T follicular helper cell (primary cell): ENCODE data around the gene TCF4.

ENCODE experiments used
- DNase-seq: peaks from one replicate; pipeline ENCODE4 v3.0.0-alpha.2; 2020; ENCODE audit warnings: low read depth

TCF4 gene

DNA sequence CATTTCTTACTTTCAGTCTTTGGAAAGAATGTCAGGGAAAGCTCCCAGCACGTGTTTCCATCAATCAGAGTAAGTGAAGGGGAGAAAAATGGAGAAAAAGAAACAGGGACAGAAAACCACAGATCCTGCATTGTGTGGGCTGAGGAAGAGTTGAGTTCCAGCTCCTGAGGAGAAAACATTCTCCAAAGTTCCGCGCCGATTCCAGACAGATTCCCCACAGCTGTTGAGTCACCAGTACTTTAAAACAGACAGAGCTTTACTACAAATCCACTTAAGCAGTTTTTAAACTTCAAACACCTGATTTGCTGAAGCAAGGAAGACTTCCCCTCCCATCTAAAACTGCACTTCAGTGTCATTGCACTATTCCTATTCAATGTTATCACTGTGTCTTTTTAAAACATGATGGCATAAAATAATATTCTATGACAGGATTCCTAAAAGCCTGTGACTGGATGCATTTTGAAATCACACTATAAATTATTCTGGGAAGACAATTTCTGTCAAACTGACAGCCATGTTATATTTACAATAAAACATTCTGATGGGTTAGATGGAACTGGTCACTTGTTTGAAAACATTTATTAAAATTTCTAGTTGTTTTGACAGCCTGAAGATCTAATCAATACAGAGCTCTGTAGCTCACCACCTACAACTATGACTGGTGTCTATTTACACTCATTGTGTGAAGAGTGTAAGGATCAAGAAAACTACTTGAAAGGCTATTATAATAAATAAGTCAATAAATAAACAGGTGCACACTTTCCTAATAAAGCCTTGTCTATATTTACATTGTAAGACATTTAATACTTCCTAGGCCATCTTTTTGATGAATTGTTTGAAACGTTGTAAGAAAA lies 40.9 kb downstream of the TCF4 start:
- DNase-seq: no peak

DNA sequence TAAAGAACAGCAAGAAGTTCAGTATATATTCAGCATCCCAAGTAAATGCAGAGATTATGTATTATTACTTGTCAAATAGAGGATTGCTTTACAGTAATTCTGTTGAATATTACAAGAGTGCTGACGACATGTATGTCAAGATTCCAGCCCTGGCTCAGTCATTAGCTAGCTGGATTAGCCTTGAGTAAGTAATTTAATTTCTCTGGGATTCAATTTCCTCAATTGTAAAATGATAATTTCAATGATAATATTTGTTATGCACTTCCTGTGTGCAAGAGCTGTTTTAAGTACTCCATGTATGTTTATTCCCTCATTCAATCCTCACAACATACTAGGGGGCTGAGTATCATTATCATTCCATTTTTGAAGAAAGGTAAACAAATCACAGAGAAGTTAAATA lies 44.0 kb downstream of the TCF4 start:
- no peak for DNase-seq

DNA sequence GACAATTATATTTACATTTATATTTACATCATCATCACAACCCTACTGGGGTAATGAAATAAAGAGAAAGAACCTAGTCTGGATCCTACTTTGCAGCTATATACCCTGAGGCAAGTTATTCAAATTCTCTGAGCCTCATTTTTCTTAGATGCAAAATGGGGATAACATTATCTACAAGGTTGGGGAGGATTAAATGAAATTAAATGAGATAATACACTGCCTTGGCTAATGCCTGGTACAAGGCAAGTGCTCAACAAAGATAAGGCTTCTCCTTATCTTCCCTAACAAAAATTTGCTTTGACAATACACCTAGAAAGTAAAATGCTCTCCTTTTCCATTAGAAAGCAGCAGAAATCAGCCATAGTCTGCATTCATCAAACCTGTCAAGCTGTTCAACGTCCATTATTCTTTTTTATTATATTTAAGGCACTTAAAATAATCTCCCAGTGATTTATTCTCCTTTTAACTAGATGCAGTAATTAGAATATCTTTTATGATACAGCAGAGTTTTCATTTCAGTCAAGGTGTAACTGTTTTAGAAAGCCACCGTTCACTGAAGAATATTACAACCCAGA lies 44.8 kb downstream of the TCF4 start:
- no peak for DNase-seq

DNA sequence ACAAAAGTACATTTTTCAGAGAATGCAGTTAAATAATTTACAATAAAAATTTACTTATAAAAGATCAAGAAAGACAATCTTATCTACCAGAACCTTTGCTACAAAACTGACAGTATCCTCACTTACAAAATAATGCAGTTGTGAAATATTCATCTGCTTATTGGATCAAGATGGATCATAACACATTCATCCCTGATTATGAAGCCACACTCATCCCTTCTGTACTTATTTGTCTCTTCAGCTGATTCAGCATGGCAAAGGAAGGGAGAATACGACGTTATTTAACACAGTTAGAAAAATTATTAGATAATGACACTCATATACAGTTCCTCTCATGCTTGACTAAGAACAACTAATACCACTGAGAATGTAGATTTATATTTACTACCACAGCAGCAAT lies 46.4 kb downstream of the TCF4 start:
- DNase-seq: no peak

DNA sequence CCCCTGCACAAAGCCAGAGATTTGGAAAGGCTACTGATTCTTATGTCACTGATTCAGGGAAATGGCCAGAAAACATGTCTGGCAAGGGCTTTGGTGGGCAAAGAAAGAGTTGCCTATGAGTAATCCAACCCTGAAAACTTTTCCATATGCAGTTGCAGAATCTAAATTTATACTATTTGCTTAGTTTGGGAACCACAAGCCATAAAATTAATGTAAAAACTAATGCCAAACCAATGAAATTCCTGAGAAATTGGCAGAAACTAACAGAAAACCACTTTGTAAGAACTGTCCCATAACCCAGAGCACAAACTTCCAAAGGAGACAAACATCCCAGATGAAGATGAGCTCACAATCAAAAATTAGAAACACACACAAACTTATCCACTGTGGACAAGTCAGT lies 48.8 kb downstream of the TCF4 start:
- DNase-seq: no peak

DNA sequence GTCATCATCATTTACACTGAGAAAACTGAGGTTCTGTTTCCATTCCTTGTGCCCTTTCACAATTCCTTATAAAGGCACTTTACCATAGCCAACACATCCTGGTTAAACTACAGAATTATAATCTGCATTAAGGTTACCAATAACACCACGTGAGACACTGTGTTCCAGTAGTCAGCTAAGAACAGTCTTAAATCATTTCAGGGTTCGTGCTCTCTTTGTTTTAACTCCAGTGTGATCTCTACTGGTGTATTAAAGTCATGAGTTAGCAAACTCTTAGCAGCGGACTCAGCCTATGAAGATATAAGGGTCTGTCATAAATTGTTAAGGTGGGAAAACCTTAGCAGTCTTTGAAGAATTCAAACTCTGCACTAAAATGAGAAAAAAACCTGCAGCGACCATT lies 53.0 kb downstream of the TCF4 start:
- no peak for DNase-seq

DNA sequence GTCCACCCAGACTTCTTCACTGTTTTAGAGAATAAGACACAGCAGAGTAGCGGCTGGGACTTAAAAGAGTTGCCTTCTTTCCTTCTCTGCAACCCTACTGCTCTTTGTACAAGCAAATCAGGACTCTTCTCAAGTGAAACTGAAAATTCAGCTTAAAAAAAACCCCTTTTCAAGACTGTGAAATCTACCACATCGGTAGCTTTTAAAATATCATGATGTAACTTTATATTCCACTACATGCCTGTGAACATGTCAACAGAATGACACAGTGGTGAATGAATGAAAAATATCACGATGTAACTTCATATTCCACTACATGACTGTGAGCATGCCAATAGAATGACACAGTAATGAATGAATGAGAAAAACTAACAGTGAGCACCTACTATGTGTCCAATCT lies 53.4 kb downstream of the TCF4 start:
- DNase-seq: no peak

DNA sequence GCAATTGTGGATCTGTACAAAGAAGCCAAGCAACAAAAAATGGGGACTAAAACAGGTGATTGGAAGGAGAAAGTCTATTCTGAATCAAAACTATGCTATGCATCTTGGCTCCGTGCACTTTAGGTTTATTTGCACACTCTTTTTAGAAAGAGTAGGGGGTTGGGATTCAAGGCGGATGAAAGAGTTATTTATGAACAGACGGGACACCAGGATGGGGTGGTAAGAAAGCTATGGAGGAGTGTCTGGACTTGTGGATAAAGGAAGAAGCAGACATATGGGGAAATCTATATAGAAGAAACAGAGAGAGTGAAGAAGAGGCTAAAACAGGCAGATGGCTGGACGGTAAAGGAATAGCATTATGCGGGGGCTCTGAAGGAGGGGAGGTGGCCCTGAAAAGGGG lies 57.8 kb downstream of the TCF4 start:
- DNase-seq: no peak

DNA sequence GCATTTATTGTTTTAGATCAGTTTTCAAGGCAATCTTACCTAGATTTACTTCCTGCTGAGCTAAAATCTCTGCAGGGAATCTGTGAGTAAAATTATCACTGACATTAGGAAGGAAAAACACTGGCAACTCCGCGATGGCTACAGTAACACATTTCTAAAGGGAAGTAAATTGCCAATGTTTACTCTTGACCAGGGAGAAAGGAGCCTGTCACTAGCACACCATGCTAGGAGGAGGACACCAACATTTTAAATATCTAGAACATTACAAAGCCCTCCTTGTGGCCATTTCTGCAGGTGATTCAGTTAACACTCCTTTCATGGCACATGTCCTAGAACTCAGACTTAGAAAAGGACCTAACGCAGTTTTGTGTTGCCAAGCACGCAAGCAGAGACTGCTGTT lies 58.4 kb downstream of the TCF4 start:
- no peak for DNase-seq

DNA sequence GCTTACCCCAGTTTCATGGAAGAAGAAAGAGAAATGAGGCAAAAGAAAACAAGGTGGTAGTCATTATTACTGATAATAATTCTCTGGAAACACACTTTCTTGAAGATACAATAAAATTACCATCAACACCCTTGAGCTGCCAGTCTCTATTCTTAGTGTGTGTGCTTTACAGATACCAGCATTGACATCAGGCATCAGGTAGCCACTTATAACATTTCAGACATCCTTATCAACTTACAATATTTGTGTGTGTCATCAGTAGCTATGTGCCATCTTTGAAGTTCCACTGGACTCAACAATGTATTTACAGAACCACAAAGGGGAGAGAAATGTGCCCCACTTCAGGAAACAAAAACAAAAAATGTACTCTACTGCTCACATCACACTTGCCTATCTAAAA lies 62.1 kb downstream of the TCF4 start:
- DNase-seq: no peak

DNA sequence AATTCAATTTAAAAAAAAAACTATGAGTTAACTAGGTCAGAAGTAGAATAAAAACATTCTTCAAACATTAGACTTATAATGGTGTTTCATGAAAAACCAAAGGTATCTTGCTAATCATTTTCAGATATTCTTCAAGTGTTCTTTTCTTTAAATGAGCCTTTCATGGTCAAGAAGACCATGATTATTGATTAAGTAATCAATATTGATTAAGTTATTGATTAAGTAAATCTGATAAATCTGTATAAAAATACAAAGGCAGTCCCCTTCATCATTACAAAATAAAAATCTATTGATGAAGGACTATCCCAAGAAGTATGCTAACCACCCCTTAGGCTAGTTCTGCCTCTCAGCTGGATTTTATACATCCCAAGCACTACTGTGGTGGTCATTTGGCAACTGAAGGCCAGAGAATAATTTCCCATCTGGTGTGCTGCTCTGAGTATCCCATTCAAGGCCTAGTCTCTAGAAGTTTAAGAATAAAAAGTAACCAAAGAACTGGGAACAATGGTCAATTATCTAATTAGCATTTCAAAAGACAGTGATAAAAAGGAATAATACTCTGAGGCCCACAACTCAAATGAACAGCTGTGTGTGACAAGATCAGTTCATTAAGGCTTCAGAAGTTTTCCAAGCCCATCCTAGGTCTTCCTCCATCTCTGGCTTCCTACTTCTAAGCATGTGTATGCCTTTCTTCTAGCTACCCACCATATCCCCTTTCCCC lies 63.5 kb downstream of the TCF4 start:
- no peak for DNase-seq

DNA sequence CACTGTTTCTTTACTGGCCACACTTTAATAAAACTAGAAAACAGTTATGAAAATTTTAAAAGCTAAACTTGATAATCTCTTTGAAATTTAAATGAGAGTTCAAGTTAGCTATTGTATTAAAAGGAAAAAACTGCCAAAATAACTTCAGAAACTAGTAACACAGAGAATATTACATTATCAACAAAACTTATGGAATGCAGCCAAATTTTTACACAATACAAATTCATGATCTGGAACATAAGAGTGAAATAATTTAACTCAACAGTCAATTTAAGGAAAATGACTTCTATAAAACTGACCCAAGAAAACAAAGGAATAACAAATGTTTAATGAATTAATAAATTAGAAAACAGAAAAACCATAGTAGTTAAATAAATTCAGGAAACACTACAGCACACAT lies 65.0 kb downstream of the TCF4 start:
- no peak for DNase-seq

DNA sequence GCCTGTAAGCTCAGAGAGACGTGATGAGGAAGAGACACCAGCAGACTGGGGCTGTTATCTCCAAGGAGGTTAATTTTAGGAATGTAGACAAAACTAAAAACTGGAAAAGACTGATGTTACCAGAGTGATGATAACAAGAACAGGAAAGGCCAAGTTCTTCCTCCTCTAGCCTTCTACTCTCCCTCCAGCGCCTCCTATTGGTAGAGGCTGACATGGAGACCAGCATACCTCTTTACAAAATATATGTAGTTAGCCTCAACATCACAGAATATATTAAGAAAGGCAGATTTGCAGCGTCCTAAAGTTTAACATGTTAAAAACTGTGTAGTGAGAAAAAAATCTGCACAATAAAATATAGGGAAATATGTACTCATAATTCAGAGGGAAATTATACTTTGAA lies 66.0 kb downstream of the TCF4 start:
- DNase-seq: no peak

DNA sequence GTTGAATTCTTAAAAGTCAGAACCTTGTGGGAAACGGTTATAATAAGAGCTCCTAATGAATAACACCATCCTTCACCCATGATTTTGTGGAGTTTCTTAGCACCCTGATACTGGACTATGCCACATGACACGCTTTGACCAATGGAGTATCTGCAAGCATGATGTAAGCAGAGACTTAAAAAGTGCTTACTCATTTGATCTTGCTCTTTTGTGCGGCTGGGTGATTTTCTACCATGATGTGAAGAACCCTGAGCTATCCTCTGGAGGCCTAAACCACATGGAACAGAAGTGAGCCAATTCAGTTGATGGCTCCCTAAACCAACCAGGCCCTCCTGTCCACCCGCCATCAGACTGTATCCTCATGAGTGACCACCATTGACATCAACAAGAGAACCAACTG lies 70.9 kb downstream of the TCF4 start:
- DNase-seq: no peak

DNA sequence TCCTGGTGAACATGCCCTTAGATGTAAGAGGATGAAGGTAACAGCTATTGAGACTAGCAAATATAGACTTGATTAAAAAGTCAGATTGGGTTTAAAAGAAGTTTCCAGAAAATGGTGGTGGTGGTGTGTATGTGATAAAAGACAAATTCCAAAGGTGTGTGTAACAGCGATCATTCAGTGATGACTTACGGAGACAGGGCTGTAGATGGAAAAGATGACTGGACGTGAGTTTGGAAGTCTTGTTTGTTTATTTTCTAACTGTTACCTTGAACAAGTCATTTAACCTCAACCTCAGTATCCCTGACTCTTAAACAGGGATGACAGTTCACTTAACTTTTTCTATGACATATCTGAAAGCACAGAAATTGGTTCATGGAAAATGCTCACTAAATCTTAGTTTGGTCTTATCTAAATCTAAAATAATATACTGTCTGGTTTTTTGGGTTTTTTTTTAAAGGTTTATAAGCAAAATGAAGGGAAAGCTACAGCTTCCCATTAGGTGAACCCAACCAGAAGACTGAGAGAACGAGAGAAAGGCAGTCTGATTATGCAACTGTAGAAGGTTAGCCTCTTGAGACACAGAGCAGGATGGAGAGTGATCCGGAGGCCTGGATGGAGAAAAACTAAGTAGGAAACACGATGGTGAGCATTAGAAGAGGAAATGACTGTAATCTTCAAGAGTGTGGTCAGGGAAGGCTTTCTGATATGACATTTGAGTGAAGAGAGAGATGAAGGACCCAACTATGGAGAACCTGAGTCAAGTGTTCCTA lies 71.9 kb downstream of the TCF4 start:
- DNase-seq: no peak

DNA sequence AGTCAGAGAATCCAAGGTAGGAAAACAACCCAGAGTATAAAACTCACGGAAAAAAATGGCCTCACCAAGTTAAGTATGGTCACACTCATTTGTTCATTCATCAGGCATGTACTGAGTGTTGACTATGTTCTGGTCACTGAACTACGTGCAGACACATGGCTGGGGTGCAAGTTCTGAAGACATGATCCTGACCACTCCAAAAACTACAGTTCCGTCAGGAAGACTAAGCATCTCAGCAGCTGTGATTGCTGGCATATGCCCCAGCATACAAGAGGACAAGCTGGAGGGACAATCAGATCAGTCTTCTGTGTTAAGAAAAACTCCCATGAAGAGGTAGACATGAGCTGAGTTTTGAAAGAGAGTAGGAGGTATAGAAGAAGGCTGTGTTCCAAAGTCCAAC lies 72.8 kb downstream of the TCF4 start:
- no peak for DNase-seq

DNA sequence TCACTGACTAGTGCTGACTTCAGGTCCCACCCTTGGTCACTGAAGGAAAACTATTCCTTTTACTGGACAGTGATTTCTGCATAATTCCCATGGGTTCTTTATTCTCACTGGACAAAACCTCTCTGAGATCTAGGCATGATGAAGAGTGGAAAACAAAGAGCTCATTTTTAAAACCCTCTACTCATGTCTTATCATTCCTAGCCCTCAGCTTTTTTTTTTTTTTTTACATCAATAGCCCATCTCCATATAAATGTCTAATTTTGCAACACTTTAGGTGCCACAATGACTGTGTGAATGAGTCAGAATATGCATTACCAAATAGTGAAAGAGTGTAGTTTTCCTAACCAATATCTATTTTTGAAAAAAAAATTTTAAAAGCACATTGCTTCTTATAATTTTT lies 74.8 kb downstream of the TCF4 start:
- no peak for DNase-seq

DNA sequence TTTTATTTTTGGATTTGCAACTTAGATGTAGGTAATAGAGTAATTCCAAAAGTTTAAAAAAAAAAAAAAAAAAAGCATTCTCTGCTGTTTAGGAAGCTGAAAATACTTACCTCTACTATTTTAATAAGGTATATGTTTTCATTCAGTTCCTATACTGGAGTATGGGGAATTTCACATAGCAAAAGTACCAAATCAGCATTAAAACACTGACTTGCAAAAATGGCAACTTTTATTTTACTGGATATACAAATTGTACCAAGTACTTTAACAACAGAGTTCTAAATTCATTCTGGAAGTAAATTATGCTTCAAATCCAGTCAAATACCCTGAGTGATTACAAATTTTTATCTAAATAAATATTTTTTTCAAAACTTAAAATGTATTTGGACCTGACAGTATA lies 76.7 kb downstream of the TCF4 start:
- no peak for DNase-seq

DNA sequence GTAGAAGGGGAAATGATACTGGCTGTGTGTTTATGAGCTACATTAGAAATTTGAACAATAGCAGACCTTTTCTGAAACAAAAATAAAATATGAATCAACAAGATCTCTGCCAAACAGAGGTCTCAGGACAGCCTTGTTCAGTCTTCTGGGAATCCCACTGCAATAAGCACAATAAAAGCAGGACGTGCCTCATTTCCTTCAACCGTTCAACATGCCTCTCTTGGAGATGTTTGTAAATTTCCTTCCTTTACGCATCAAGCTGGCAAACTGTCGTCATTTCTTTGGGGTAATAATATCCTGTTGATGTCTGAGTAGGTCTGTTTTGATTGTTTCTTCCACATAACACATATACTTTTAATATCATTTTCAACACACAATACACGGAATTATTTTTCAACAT lies 77.2 kb downstream of the TCF4 start:
- DNase-seq: no peak

DNA sequence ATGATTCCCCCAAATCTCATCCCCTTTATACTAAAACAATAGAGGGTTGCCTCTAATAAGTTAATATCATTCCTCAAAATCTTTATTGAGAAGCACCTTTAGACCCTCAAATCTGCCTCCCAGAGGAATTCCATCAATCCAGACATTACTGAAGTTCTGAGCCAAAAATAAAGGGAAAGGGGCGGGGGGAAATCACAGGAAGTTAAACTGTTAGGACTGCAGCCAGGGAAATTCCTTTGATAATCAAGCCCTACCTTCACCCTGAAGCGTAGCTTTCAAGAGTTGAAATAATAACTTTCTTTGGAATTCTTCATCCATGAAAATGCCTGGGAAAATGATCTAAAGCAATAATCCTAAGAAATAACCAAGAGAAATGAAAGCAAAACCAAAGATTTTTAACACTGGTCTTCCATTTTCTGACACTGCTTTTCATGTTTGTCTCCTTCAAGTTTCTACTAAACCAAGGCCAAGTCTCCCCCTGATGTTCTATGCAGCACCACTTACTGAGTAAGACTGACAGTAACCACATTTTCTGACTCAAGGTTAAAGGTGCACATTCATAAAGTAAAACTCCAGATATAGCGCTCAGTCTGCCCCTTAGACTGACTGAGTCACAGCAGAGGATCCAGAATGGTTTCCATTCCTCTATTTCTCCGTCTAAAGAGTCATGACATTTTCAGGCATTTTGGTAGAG lies 78.2 kb downstream of the TCF4 start:
- no peak for DNase-seq

DNA sequence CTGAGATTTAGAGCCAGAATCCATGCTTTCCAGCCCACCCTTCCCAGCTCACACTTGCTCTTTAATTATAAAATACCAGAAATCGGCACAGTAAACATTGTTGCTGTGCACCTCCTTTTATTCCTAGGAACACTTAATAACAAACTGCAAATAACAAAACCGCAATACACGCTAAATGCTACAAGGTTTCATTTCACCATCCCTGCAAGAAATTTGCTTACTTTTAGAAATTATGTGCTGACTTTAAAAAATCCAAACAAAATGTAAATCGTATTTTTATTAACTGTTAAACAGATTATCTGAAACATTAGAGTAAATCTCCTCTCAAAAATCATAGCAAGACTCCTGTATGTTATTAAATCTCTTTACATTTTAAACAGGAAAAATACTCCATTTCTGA lies 79.3 kb downstream of the TCF4 start:
- no peak for DNase-seq

DNA sequence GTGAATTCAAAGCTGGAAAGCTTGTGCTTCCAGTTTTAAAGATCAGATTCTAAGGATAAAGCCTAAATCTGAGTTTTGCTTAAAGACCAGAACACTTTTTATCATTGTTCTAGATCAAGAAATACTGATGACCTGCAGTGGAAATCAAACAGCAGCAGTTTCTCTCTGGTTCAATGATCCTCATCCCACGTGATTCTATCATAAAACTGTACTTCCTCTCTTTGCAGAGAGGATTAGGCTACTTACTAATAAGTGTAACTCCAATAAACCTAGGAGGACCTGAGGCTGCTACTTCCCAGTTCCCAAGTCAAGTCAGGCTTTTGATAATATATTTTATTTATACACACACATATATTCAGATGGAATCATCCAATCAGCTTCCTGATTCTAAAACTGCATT lies 81.9 kb downstream of the TCF4 start:
- DNase-seq: no peak
